Type B pancreatic cell (in vitro differentiated cells): Measurements from ENCODE around the gene LZTS2. TPM values are rescaled to one million over a fixed set of nuclear protein-coding genes. Genes with fewer than 3 reads are reported as not detected.
A peak's percentile ranks its signal among the peaks of the same experiment; 100 is the strongest.

Experiments
- DNase-seq: peaks from one replicate; pipeline ENCODE4 v3.0.0; 2021; ENCODE audit warnings: mixed read lengths; ENCODE audit not compliant: unreplicated experiment; ENCODE audit errors: extremely low spot score
- H3K27ac Mint-ChIP-seq: 2 replicates; pipeline ENCODE4 v1.8.0; 2021; ENCODE audit warnings: mild to moderate bottlenecking, mixed read lengths
- H3K27me3 Mint-ChIP-seq: 2 replicates; pipeline ENCODE4 v1.8.0; 2021; ENCODE audit warnings: mixed read lengths
- H3K36me3 Mint-ChIP-seq: 2 replicates; pipeline ENCODE4 v1.8.0; 2021; ENCODE audit warnings: mixed read lengths
- H3K4me1 Mint-ChIP-seq: one replicate; pipeline ENCODE4 v1.8.0; 2021; ENCODE audit warnings: mixed read lengths; ENCODE audit not compliant: unreplicated experiment
- H3K4me3 Mint-ChIP-seq: 2 replicates; pipeline ENCODE4 v1.8.0; 2021; ENCODE audit warnings: mild to moderate bottlenecking, mixed read lengths
- H3K9me3 Mint-ChIP-seq: 2 replicates; pipeline ENCODE4 v1.8.0; 2021; ENCODE audit warnings: mixed read lengths
- CTCF ChIP-seq: fragments of 200-600 bp; sonication (generic); conservative IDR thresholded peaks from 2 replicates; pipeline ENCODE4 v1.5.0; 2021; ENCODE audit warnings: antibody characterized with exemption, mild to moderate bottlenecking
- total RNA-seq: library from RNA; stranded (reverse); gene quantifications from 2 replicates; pipeline ENCODE4 v1.2.1, GENCODE V29; 2021; ENCODE audit warnings: low replicate concordance

The LZTS2 gene
- total RNA-seq, 1 donor from 2014 or later: 86.6 TPM

DNA sequence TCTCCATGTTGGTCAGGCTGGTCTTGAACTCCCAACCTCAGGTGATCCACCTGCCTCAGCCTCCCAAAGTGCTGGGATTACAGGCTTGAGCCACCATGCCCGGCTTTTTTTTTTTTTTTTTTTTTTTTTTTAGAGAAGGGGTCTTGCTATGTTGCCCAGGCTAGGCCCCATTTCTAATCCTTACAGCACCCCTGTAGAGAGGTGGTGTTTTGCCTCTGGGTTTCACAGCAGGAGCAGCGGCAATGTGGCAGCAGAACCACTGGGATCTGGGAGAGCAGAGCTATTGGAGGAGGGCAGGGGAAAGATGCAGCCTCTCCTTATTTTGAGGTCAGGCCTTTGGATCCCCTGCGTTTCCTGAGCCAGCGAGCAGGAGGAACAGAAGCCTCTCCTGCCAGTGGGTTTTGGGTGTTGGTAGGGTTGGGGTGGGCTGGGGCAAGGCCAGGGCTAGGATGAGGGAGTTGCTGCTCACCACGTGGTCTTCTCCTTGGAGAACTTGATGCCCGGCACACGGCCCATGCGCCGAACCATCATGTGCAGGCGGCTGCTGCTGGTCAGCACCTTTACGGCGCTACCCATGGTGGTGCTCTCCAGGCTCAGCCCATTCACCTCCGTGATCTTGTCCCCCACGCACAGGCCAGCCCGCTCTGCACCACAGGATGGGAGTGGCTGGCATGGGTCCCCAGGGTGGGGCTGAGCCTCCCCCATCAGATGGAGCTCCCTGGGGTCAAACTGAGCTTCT is 23.5 kb downstream of the LZTS2 start:
- Mint-ChIP-seq H3K4me3 (no peak overlapping the region), H3K27me3 (peaks cover 12% of the 10 kb centered on the region), H3K9me3 (no peaks in the 10 kb centered on the region), H3K36me3 (no peaks in the 10 kb centered on the region), H3K27ac (no peak overlapping the region), H3K4me1 (peaks cover 24% of the 10 kb centered on the region)
- DNase-seq: no peak
- no peak for TF ChIP-seq CTCF

- H3K27ac Mint-ChIP-seq: peak overlapping the region; percentile 40
- H3K4me1 Mint-ChIP-seq: peaks cover 24% of the 10 kb centered on the region
- peak overlapping the region; percentile 47 for H3K4me3 Mint-ChIP-seq
- H3K9me3 Mint-ChIP-seq: no peaks in the 10 kb centered on the region
- H3K27me3 Mint-ChIP-seq: peaks cover 17% of the 10 kb centered on the region
- TF ChIP-seq CTCF: no peak
- H3K36me3 Mint-ChIP-seq: no peaks in the 10 kb centered on the region
- no peak for DNase-seq
These were observed 27.6 kb downstream of the LZTS2 start for GRCh38 chr10:101027106-101027720.

DNA sequence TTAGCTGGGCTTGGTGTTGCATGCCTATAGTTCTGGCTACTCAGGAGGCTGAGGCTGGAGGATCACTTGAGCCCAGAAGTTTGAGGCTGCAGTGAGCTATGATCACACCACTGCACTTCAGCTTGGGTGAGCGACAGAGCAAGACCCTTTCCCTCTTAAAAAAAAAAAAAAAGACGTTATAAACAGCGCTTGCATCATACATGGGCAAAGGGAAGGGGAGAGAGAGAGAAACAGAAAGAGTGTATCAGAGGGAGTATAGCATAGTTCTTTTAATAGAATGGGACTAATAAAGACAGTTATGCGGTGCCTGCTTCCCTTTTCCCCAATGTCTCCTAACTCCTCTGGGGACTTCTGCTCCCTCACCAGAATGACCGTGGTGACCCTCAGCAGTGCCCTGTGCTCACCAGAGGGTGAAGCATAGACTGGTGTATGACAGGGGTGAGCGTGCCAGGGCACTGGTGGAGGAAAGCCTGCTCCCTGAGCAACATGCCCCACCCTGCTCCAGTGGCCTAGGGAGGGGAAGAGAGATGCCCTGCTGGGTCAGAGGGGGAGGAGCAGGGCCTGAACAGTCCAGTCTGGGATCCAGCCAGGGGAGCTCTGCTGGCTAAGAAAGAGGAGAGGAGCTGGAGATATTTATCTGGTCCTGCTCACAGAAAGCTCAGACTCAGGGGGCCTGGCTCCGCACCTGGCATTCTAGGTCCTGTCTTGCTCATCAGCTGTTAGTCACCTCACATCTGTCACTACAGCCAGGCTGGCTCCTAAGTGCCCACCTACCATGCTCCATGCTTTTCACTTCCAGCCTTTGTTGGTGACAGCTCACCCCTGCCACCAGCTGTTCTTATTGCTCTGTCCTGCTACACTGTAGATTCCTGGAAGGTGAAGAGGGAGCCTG is 29.1 kb downstream of the LZTS2 start:
- peaks cover 25% of the 10 kb centered on the region for H3K27me3 Mint-ChIP-seq
- no peak for DNase-seq
- H3K4me3 Mint-ChIP-seq: no peak overlapping the region
- TF ChIP-seq CTCF: no peak
- H3K4me1 Mint-ChIP-seq: peaks cover 30% of the 10 kb centered on the region
- no peaks in the 10 kb centered on the region for H3K9me3 Mint-ChIP-seq
- no peak overlapping the region for H3K27ac Mint-ChIP-seq
- H3K36me3 Mint-ChIP-seq: no peaks in the 10 kb centered on the region

DNA sequence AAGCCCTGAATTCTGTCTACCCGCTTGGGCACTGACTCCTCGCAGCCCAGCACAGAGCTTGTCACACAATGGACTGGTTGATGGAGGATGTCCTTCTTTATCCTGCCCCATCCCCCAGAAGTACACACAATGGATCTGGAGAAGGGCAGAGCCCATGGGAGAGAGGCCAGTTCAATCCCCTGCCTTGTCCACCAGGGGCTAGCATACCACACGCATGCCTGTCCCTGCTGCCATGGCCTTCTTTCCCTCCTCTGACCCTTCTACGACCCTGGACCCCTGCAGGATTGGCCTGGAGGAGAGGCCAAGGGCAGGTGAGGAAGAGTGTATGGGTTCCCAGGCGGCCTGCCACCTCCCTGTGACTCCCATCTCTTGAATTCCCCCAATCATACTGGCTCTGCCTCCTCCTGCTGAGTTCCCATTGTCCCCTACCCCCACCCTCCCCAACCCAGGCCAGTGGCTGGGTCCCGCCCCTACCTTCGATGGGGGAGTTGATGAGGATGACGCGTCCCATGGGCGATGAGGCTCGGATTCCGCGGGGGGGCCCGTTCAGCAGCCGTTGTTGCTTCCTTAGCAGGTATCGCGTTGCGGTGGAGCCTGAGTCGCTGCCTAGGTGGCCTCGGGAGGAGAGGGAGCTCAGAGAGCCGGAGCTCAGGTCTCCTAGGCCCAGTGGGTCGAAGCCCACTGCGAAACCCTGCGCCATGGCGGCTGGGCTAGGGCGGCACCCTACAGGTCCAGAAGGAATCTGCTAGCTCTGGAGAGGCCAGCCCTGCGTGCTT is 30.1 kb downstream of the LZTS2 start:
- Mint-ChIP-seq H3K27me3 (peaks cover 29% of the 10 kb centered on the region), H3K27ac (peak overlapping the region; percentile 66)

More for the DNA sequence above, 30.1 kb downstream of the LZTS2 start:
- no peak overlapping the region for H3K4me3 Mint-ChIP-seq
- TF ChIP-seq CTCF: peak; percentile 60
- DNase-seq: no peak
- H3K4me1 Mint-ChIP-seq: peaks cover 30% of the 10 kb centered on the region
- H3K36me3 Mint-ChIP-seq: no peaks in the 10 kb centered on the region
- H3K9me3 Mint-ChIP-seq: no peaks in the 10 kb centered on the region
